ENCODE data around the gene MCF2L2. TPM values are rescaled to one million over a fixed set of nuclear protein-coding genes. Genes with fewer than 3 reads are reported as not detected.

The MCF2L2 gene
- total and polyA plus RNA-seq, 2 experiments from 2014 or later: not detected

- H3F3A ChIP-seq (ENCODE audit: insufficient read depth): 0 out of 2 replicates have a peak, but pooled peaks cover 4% of the 10 kb centered on the region
- in situ Hi-C loops (cut with MboI): no loop called here
- DNase-seq: peak; percentile 74
- no peak for TF ChIP-seq EZH2phosphoT487 (IDR thresholded peaks at IDR 0.05; ENCODE audit: insufficient read depth, low read depth)
- no peak for TF ChIP-seq EZH2 (IDR thresholded peaks at IDR 0.05; ENCODE audit: insufficient read depth, poor library complexity, severe bottlenecking)
- H4K20me1 ChIP-seq (ENCODE audit: insufficient read depth): no peaks in the 10 kb centered on the region
- H3K27ac ChIP-seq: no peak overlapping the region
- H3K4me2 ChIP-seq (ENCODE audit: unreplicated experiment): peak overlapping the region; percentile 97
- H3K79me2 ChIP-seq (ENCODE audit: insufficient read depth): no peaks in the 10 kb centered on the region
- no peaks in the 10 kb centered on the region for H3K36me3 ChIP-seq (ENCODE audit: low read depth)
- H2AFZ ChIP-seq: peak overlapping the region; percentile 93
- 1% methylated on average over 56 to 66 of the region's 111 CpGs for WGBS, 2 experiments (ENCODE audit: low coverage in 1 of 2, low lambda C conversion rate in 2 of 2, missing lambda C conversion rate in 2 of 2)
- H3K9ac ChIP-seq: peak overlapping the region; percentile 66
- no peaks in the 10 kb centered on the region for H3K27me3 ChIP-seq (replicated peaks; ENCODE audit: insufficient read depth)
- H3K4me1 ChIP-seq (ENCODE audit: insufficient read depth): no peaks in the 10 kb centered on the region
- no peaks in the 10 kb centered on the region for H3K9me2 ChIP-seq (ENCODE audit: insufficient read depth)
- no peaks in the 10 kb centered on the region for H3K9me3 ChIP-seq (ENCODE audit: low read depth)
- H3K4me3 ChIP-seq: peak overlapping the region; percentile 84
These were observed 174.6 kb downstream of the MCF2L2 start for GRCh38 chr3:183253528-183254486.

DNA sequence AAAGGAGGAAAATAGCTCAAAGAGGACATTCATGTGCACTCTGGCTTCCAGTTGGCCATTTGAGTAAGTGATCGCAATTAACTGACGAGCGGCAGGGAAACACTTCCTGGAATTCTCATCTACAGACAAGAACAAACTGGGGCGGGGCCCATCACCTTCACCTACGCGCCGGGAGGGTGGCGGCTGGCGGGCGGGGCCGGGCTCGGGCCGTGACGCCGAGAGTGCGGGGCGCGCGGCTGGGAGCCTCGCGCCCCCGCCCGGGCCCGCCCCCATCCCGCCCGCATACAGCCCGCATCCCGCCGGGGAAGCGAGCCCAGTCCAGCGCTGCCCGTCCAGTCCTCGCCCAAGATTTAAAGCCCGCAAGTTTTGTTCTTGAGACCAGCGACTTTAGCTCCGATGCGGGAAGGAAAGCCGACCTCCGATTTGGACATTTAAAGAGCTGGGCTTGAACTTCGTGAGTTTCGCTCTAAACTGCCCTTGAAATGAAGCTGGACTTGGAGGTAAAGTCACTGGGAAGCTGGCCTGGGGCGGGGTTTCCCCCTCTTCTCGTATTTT lies 175.4 kb downstream of the MCF2L2 start, which contains the start of gene B3GNT5:
Gene B3GNT5 (plus strand): TSS at position 281 of the 555 bp plus-strand sequence. CDS start 16,546 bp downstream, outside the sequence.
- Histone ChIP-seq H3K36me3 (ENCODE audit: low read depth) (no peaks in the 10 kb centered on the region), H4K20me1 (ENCODE audit: insufficient read depth) (no peaks in the 10 kb centered on the region), H2AFZ (peak within 1 kb of the TSS; percentile 93), H3K4me3 (peak within 1 kb of the TSS; percentile 84), H3K9me3 (ENCODE audit: low read depth) (no peaks in the 10 kb centered on the region), H3F3A (ENCODE audit: insufficient read depth) (0 out of 2 replicates have a peak, but pooled peaks cover 4% of the 10 kb centered on the region), H3K4me1 (ENCODE audit: insufficient read depth) (no peaks in the 10 kb centered on the region), H3K9me2 (ENCODE audit: insufficient read depth) (no peaks in the 10 kb centered on the region), H3K9ac (peak within 1 kb of the TSS; percentile 66), H3K4me2 (ENCODE audit: unreplicated experiment) (peak within 1 kb of the TSS; percentile 97), H3K79me2 (ENCODE audit: insufficient read depth) (no peaks in the 10 kb centered on the region), H3K27ac (no peak within 1 kb of the TSS), H3K27me3 (replicated peaks; ENCODE audit: insufficient read depth) (no peaks in the 10 kb centered on the region)
- no peak for DNase-seq
- in situ Hi-C loops (cut with MboI): no loop called here
- WGBS, 2 experiments (ENCODE audit: low coverage in 1 of 2, low lambda C conversion rate in 2 of 2, missing lambda C conversion rate in 2 of 2): 2 to 4% methylated on average over 19 to 43 of the region's 43 CpGs
- TF ChIP-seq EZH2 (IDR thresholded peaks at IDR 0.05; ENCODE audit: insufficient read depth, poor library complexity, severe bottlenecking) (no peak), EZH2phosphoT487 (IDR thresholded peaks at IDR 0.05; ENCODE audit: insufficient read depth, low read depth) (no peak)

DNA sequence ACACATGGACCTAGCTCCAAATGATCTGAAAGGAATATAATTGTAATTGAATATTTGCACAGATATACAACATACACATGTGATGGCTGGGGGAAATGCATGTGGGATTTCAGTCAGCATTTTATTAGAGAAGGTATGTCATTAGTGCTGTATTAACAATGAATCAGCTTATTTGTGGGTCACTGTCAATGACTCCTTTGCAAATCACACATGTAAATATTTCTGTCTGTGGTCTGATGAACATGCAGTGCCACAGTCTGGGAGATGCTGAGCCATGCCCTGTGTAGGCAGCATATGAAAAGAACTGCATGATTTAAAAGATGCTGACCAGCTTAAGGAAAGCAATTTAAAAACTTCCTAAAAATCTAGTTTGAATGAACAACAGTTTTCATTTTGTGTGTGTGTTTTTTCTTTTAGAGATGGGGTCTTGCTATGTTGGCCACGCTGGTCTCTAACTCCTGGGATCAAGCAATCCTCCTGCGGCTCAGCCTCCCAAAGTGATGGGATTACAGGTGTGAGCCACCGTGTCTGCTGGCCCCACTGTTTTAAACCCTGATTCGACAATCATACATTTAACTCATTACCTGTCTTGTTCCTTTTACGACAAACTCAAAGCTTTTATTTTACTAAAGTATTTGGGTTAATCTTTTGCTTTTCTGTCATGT lies 176.2 kb downstream of the MCF2L2 start:
- no peak for TF ChIP-seq EZH2phosphoT487 (IDR thresholded peaks at IDR 0.05; ENCODE audit: insufficient read depth, low read depth)
- TF ChIP-seq EZH2 (IDR thresholded peaks at IDR 0.05; ENCODE audit: insufficient read depth, poor library complexity, severe bottlenecking): no peak
- Histone ChIP-seq H3K79me2 (ENCODE audit: insufficient read depth) (no peaks in the 10 kb centered on the region), H3K36me3 (ENCODE audit: low read depth) (no peaks in the 10 kb centered on the region), H3F3A (ENCODE audit: insufficient read depth) (0 out of 2 replicates have a peak, but pooled peaks cover 4% of the 10 kb centered on the region), H3K9me2 (ENCODE audit: insufficient read depth) (no peaks in the 10 kb centered on the region), H3K27me3 (replicated peaks; ENCODE audit: insufficient read depth) (no peaks in the 10 kb centered on the region), H3K9me3 (ENCODE audit: low read depth) (no peaks in the 10 kb centered on the region), H4K20me1 (ENCODE audit: insufficient read depth) (no peaks in the 10 kb centered on the region), H3K27ac (no peak overlapping the region), H3K4me2 (ENCODE audit: unreplicated experiment) (no peak overlapping the region), H3K4me1 (ENCODE audit: insufficient read depth) (no peaks in the 10 kb centered on the region), H3K9ac (no peak overlapping the region), H3K4me3 (peak overlapping the region; percentile 84), H2AFZ (no peak overlapping the region)
- WGBS, 2 experiments (ENCODE audit: low coverage in 1 of 2, low lambda C conversion rate in 2 of 2, missing lambda C conversion rate in 2 of 2): 98 to 99% methylated on average over 5 of the region's 5 CpGs
- DNase-seq: peak; percentile 12
- in situ Hi-C loops (cut with MboI): no loop called here

- Histone ChIP-seq H3K36me3 (ENCODE audit: low read depth) (no peaks in the 10 kb centered on the region), H3K27ac (no peak overlapping the region), H3K9me3 (ENCODE audit: low read depth) (no peaks in the 10 kb centered on the region), H3K9ac (no peak overlapping the region), H3K4me3 (no peak overlapping the region), H3K4me2 (ENCODE audit: unreplicated experiment) (no peak overlapping the region), H3K9me2 (ENCODE audit: insufficient read depth) (no peaks in the 10 kb centered on the region), H3K79me2 (ENCODE audit: insufficient read depth) (no peaks in the 10 kb centered on the region), H4K20me1 (ENCODE audit: insufficient read depth) (no peaks in the 10 kb centered on the region), H3K4me1 (ENCODE audit: insufficient read depth) (no peaks in the 10 kb centered on the region), H2AFZ (no peak overlapping the region), H3K27me3 (replicated peaks; ENCODE audit: insufficient read depth) (no peaks in the 10 kb centered on the region), H3F3A (ENCODE audit: insufficient read depth) (no peaks in the 10 kb centered on the region)
- in situ Hi-C loops (cut with MboI): no loop called here
- TF ChIP-seq EZH2 (IDR thresholded peaks at IDR 0.05; ENCODE audit: insufficient read depth, poor library complexity, severe bottlenecking) (no peak), EZH2phosphoT487 (IDR thresholded peaks at IDR 0.05; ENCODE audit: insufficient read depth, low read depth) (no peak)
- no peak for DNase-seq
- 71 to 79% methylated on average over 6 of the region's 6 CpGs for WGBS, 2 experiments (ENCODE audit: low coverage in 1 of 2, low lambda C conversion rate in 2 of 2, missing lambda C conversion rate in 2 of 2)
These were observed 179.3 kb downstream of the MCF2L2 start for GRCh38 chr3:183249006-183249718.
